Measurements from ENCODE around the gene NOL4L. TPM values are rescaled to one million over a fixed set of nuclear protein-coding genes. Genes with fewer than 3 reads are reported as not detected.

Gene NOL4L
- total RNA-seq, 2 experiments from 2014 or later = 21.8 to 22.1 TPM

GRCh38 chr20:32479012-32479411 lies 106.1 kb downstream of the NOL4L start:
- intact Hi-C loops (cut with micrococcal nuclease) = no loop called here
- Mint-ChIP-seq H3K27ac (no peak overlapping the region), H3K4me3 (no peak overlapping the region), H3K9me3 (no peaks in the 10 kb centered on the region), H3K27me3 (no peaks in the 10 kb centered on the region), H3K4me1 (ENCODE audit: low read depth) (peaks cover 40% of the 10 kb centered on the region), H3K36me3 (no peaks in the 10 kb centered on the region)
- DNase-seq = no peak
- ChIA-PET POLR2A (no interaction called here), CTCF (no interaction called here)

- Mint-ChIP-seq H3K4me1 (ENCODE audit: low read depth) (peaks cover 40% of the 10 kb centered on the region), H3K27me3 (no peaks in the 10 kb centered on the region), H3K9me3 (no peaks in the 10 kb centered on the region), H3K4me3 (no peak overlapping the region), H3K27ac (no peak overlapping the region), H3K36me3 (no peaks in the 10 kb centered on the region)
- POLR2A ChIA-PET = no interaction called here
- intact Hi-C loops (cut with micrococcal nuclease) = no loop called here
- no peak for DNase-seq
- CTCF ChIA-PET = no interaction called here
These were observed 106.6 kb downstream of the NOL4L start for GRCh38 chr20:32478576-32478975.

GRCh38 chr20:32477594-32478512 lies 107.3 kb downstream of the NOL4L start:
- ChIA-PET POLR2A (no interaction called here), CTCF (no interaction called here)
- Mint-ChIP-seq H3K9me3 (no peaks in the 10 kb centered on the region), H3K27me3 (no peaks in the 10 kb centered on the region), H3K4me1 (ENCODE audit: low read depth) (peaks cover 40% of the 10 kb centered on the region), H3K27ac (no peak overlapping the region), H3K4me3 (no peak overlapping the region), H3K36me3 (no peaks in the 10 kb centered on the region)
- intact Hi-C loops (cut with micrococcal nuclease) = no loop called here
- DNase-seq = no peak

- no peak for DNase-seq
- Mint-ChIP-seq H3K4me3 (no peak overlapping the region), H3K9me3 (no peaks in the 10 kb centered on the region), H3K4me1 (ENCODE audit: low read depth) (peaks cover 36% of the 10 kb centered on the region), H3K27ac (peak overlapping the region; percentile 42), H3K27me3 (no peaks in the 10 kb centered on the region), H3K36me3 (no peaks in the 10 kb centered on the region)
- intact Hi-C loops (cut with micrococcal nuclease) = no loop called here
- ChIA-PET CTCF (no interaction called here), POLR2A (no interaction called here)
These were observed 108.2 kb downstream of the NOL4L start for GRCh38 chr20:32476684-32477593.

GRCh38 chr20:32474967-32475811 lies 109.9 kb downstream of the NOL4L start:
- ChIA-PET POLR2A (no interaction called here), CTCF (no interaction called here)
- intact Hi-C loops (cut with micrococcal nuclease) = no loop called here
- no peaks in the 10 kb centered on the region for H3K9me3 Mint-ChIP-seq
- no peaks in the 10 kb centered on the region for H3K36me3 Mint-ChIP-seq
- no peak overlapping the region for H3K27ac Mint-ChIP-seq
- H3K4me3 Mint-ChIP-seq = no peak overlapping the region
- no peaks in the 10 kb centered on the region for H3K27me3 Mint-ChIP-seq
- H3K4me1 Mint-ChIP-seq (ENCODE audit: low read depth) = peaks cover 29% of the 10 kb centered on the region
- DNase-seq = no peak

GRCh38 chr20:32474717-32474966 lies 110.5 kb downstream of the NOL4L start:
- Mint-ChIP-seq H3K9me3 (no peaks in the 10 kb centered on the region), H3K27me3 (no peaks in the 10 kb centered on the region), H3K4me1 (ENCODE audit: low read depth) (peaks cover 26% of the 10 kb centered on the region), H3K4me3 (no peak overlapping the region), H3K36me3 (no peaks in the 10 kb centered on the region), H3K27ac (no peak overlapping the region)
- ChIA-PET CTCF (no interaction called here), POLR2A (no interaction called here)
- DNase-seq = no peak
- intact Hi-C loops (cut with micrococcal nuclease) = no loop called here

- ChIA-PET CTCF (no interaction called here), POLR2A (no interaction called here)
- Mint-ChIP-seq H3K36me3 (no peaks in the 10 kb centered on the region), H3K9me3 (no peaks in the 10 kb centered on the region), H3K27ac (no peak overlapping the region), H3K4me1 (ENCODE audit: low read depth) (peaks cover 26% of the 10 kb centered on the region), H3K4me3 (no peak overlapping the region), H3K27me3 (no peaks in the 10 kb centered on the region)
- intact Hi-C loops (cut with micrococcal nuclease) = no loop called here
- no peak for DNase-seq
These were observed 111.0 kb downstream of the NOL4L start for GRCh38 chr20:32474009-32474716.

- peaks cover 23% of the 10 kb centered on the region for H3K4me1 Mint-ChIP-seq (ENCODE audit: low read depth)
- ChIA-PET POLR2A (no interaction called here), CTCF (interaction anchor here (1.6 kb wide), 1 partner anchor 27 kb away, joined by 4 read pairs; no protein-coding TSS in a partner anchor)
- no peak for DNase-seq
- no peaks in the 10 kb centered on the region for H3K36me3 Mint-ChIP-seq
- no peaks in the 10 kb centered on the region for H3K9me3 Mint-ChIP-seq
- H3K27ac Mint-ChIP-seq = no peak overlapping the region
- intact Hi-C loops (cut with micrococcal nuclease) = no loop called here
- no peaks in the 10 kb centered on the region for H3K27me3 Mint-ChIP-seq
- no peak overlapping the region for H3K4me3 Mint-ChIP-seq
These were observed 111.7 kb downstream of the NOL4L start for GRCh38 chr20:32473231-32474008.

GRCh38 chr20:32472581-32473207 lies 112.4 kb downstream of the NOL4L start:
- CTCF ChIA-PET = interaction anchor here (1.6 kb wide), 1 partner anchor 26 kb away, joined by 4 read pairs; no protein-coding TSS in a partner anchor
- Mint-ChIP-seq H3K27ac (no peak overlapping the region), H3K4me1 (ENCODE audit: low read depth) (peaks cover 20% of the 10 kb centered on the region), H3K27me3 (no peaks in the 10 kb centered on the region), H3K4me3 (no peak overlapping the region), H3K9me3 (no peaks in the 10 kb centered on the region), H3K36me3 (no peaks in the 10 kb centered on the region)
- DNase-seq = no peak
- POLR2A ChIA-PET = no interaction called here
- intact Hi-C loops (cut with micrococcal nuclease) = no loop called here

GRCh38 chr20:32470940-32471339 lies 114.2 kb downstream of the NOL4L start:
- POLR2A ChIA-PET = interaction anchor here (0.7 kb wide), 1 partner anchor 19 kb away, joined by 3 read pairs; no protein-coding TSS in a partner anchor
- Mint-ChIP-seq H3K4me3 (no peak overlapping the region), H3K4me1 (ENCODE audit: low read depth) (peaks cover 6% of the 10 kb centered on the region), H3K27me3 (no peaks in the 10 kb centered on the region), H3K9me3 (no peaks in the 10 kb centered on the region), H3K36me3 (no peaks in the 10 kb centered on the region), H3K27ac (no peak overlapping the region)
- no peak for DNase-seq
- CTCF ChIA-PET = interaction anchor here (0.6 to 1.2 kb wide), 2 partner anchors 35 to 182 kb away, joined by 3 read pairs; no protein-coding TSS in a partner anchor
- intact Hi-C loops (cut with micrococcal nuclease) = no loop called here

Data from activated CD4-positive, alpha-beta memory T cell treated with anti-CD3 and anti-CD28 coated beads for 36 hours (primary cell).